BE2C (cell line): ENCODE results near the gene PDLIM1.

Source experiments
- DNase-seq: peaks from one replicate; pipeline ENCODE4 v3.0.0-alpha.2; 2020
- H3K27me3 ChIP-seq: fragments of 250-450 bp; sonication (Bioruptor Pico); 2 replicates; pipeline ENCODE4 v1.5.1; 2020; ENCODE audit warnings: mild to moderate bottlenecking
- H3K36me3 ChIP-seq: fragments of 250-450 bp; sonication (Bioruptor Pico); 2 replicates; pipeline ENCODE4 v1.5.1; 2020; ENCODE audit warnings: mild to moderate bottlenecking
- H3K4me1 ChIP-seq: fragments of 250-450 bp; sonication (Bioruptor Pico); 2 replicates; pipeline ENCODE4 v1.5.1; 2020
- H3K4me3 ChIP-seq: 2 replicates; pipeline ENCODE4 v1.5.1; 2011; ENCODE audit warnings: low read depth, low read length
- H3K9me3 ChIP-seq: fragments of 250-450 bp; sonication (Bioruptor Pico); 2 replicates; pipeline ENCODE4 v1.5.1; 2020
- CTCF ChIP-seq: IDR thresholded peaks from 2 replicates; pipeline ENCODE4 v1.5.1; 2012; ENCODE audit warnings: mild to moderate bottlenecking, low read depth, low read length

Gene PDLIM1

GRCh38 chr10:95287281-95287680 lies 3.5 kb downstream of the PDLIM1 start:
- no peaks in the 10 kb centered on the region for H3K4me1 ChIP-seq

GRCh38 chr10:95286707-95287106 lies 4.1 kb downstream of the PDLIM1 start:
- no peaks in the 10 kb centered on the region for H3K36me3 ChIP-seq
- no peak for DNase-seq
- H3K4me3 ChIP-seq = no peak overlapping the region
- no peaks in the 10 kb centered on the region for H3K9me3 ChIP-seq
- H3K4me1 ChIP-seq = no peaks in the 10 kb centered on the region
- no peak for TF ChIP-seq CTCF
- H3K27me3 ChIP-seq = peaks cover 24% of the 10 kb centered on the region

More at GRCh38 chr10:95287281-95287680, 3.5 kb downstream of the PDLIM1 start:
- Histone ChIP-seq H3K27me3 (peaks cover 27% of the 10 kb centered on the region), H3K4me3 (no peak overlapping the region), H3K9me3 (no peaks in the 10 kb centered on the region), H3K36me3 (no peaks in the 10 kb centered on the region)
- TF ChIP-seq CTCF = no peak
- DNase-seq = no peak

GRCh38 chr10:95285556-95285955 lies 5.2 kb downstream of the PDLIM1 start:
- no peak for DNase-seq
- H3K4me1 ChIP-seq = no peaks in the 10 kb centered on the region
- no peaks in the 10 kb centered on the region for H3K9me3 ChIP-seq
- H3K27me3 ChIP-seq = peaks cover 13% of the 10 kb centered on the region
- no peak overlapping the region for H3K4me3 ChIP-seq
- TF ChIP-seq CTCF = no peak
- H3K36me3 ChIP-seq = no peaks in the 10 kb centered on the region

- no peaks in the 10 kb centered on the region for H3K4me1 ChIP-seq
- no peak overlapping the region for H3K4me3 ChIP-seq
- no peak for DNase-seq
- no peaks in the 10 kb centered on the region for H3K9me3 ChIP-seq
- H3K27me3 ChIP-seq = peaks cover 7% of the 10 kb centered on the region
- TF ChIP-seq CTCF = no peak
- no peaks in the 10 kb centered on the region for H3K36me3 ChIP-seq
These were observed 6.0 kb downstream of the PDLIM1 start for GRCh38 chr10:95284807-95285206.

- Histone ChIP-seq H3K27me3 (no peaks in the 10 kb centered on the region), H3K9me3 (no peaks in the 10 kb centered on the region), H3K4me1 (no peaks in the 10 kb centered on the region), H3K4me3 (no peak overlapping the region), H3K36me3 (no peaks in the 10 kb centered on the region)
- no peak for TF ChIP-seq CTCF
- no peak for DNase-seq
These were observed 8.7 kb downstream of the PDLIM1 start for GRCh38 chr10:95282107-95282506.

GRCh38 chr10:95281206-95281605 lies 9.6 kb downstream of the PDLIM1 start:
- H3K4me1 ChIP-seq = no peaks in the 10 kb centered on the region
- TF ChIP-seq CTCF = no peak
- no peak overlapping the region for H3K4me3 ChIP-seq
- no peaks in the 10 kb centered on the region for H3K27me3 ChIP-seq
- no peak for DNase-seq
- no peaks in the 10 kb centered on the region for H3K9me3 ChIP-seq
- no peaks in the 10 kb centered on the region for H3K36me3 ChIP-seq
